ENCODE measurements around the gene ANKRD13A.

DNA sequence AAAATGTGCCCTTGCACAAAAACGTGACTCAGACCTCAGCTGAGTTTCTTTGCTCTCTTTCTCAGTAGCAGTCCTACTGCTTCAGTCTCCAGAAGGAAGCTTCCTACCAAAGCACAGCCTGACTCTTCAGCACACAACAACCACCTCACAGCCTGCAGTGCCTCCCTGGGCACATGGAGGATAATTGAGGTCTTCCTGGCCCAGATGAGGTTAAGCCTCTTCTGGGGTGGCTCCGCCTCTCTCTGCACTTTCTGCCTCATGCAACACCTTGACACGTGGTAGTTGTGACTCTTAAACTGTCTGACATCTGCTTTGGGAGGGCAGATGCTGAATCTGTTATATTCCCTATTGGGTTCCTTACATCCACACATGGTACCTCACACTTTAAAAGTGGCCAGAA is 36.8 kb upstream of the ANKRD13A start:
- TF ChIP-seq MYC (IDR thresholded peaks at IDR 0.05; ENCODE audit: low read depth, low read length) = no peak
- TF ChIP-seq CTCF (IDR thresholded peaks at IDR 0.05; ENCODE audit: low read depth, low read length) = no peak
